ENCODE data around the gene ZNF423. TPM values are rescaled to one million over a fixed set of nuclear protein-coding genes. Genes with fewer than 3 reads are reported as not detected.

The ZNF423 gene
- total and polyA plus RNA-seq, 9 of the 15 experiments (the other 6 are each of a cell fraction or from before 2014, with no cell fraction given): not detected

DNA sequence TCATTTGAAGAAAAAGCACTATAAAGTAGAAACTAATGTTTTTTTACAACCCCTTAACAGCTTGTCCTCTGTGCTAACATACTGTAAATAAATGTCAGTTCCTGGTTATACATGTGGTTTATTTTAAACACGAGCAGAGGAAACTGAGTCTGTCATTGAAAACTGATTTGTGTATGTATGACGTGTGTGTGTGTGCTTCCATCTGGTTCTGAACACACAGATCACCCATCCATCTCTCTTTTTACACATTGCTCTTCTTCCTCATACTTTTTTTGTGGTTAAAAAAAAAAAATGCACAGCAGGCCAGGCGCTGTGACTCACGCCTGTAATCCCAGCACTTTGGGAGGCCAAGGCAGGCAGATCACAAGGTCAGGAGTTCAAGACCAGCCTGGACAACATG, 49.5 kb downstream of the ZNF423 start:
- no peak overlapping the region for H3K27ac ChIP-seq (ENCODE audit: extremely low read depth, low read depth, low read length)
- ChIA-PET CTCF (ENCODE audit: low intra/inter-chr PET ratio) (no interaction called here), POLR2A (no interaction called here)
- H3K79me2 ChIP-seq (ENCODE audit: control insufficient read depth, insufficient read depth, low read length): no peaks in the 10 kb centered on the region
- no peaks in the 10 kb centered on the region for H3K9me1 ChIP-seq (ENCODE audit: control insufficient read depth, insufficient read depth, low read length)
- no peak for FAIRE-seq
- peaks cover 11% of the 10 kb centered on the region; the same call in 1 of the 2 replicates for H4K20me1 ChIP-seq (replicated peaks; ENCODE audit: control insufficient read depth, insufficient read depth, low read length)
- H3K27me3 ChIP-seq (ENCODE audit: control insufficient read depth in 2 of 2, insufficient read depth in 2 of 2, low read length in 2 of 2): peaks cover 0 to 39% of the 10 kb centered on the region in 2 experiments; a peak in 4 of 5 replicates
- no peaks in the 10 kb centered on the region for H3K9me3 ChIP-seq (replicated peaks; ENCODE audit: control insufficient read depth, insufficient read depth, low read depth, low read length)
- H3K4me1 ChIP-seq (replicated peaks in 1 of 2; ENCODE audit: control insufficient read depth in 2 of 2, insufficient read depth in 2 of 2, low read length in 2 of 2): no peaks in the 10 kb centered on the region
- H3K4me2 ChIP-seq (ENCODE audit: insufficient read depth, low read length): no peak overlapping the region
- 0% methylated on average over 4 of the region's 4 CpGs for WGBS (ENCODE audit: insufficient coverage, low coverage, missing lambda C conversion rate)
- BruUV-seq (replicated peaks): no TSS peak
- no peak for DNase-seq (ENCODE audit: extremely low read depth in 1 of 4, low spot score in 3 of 4)
- intact Hi-C loops (cut with micrococcal nuclease): no loop called here
- TF ChIP-seq ZBTB17 (CRISPR knock-in tag; IDR thresholded peaks at IDR 0.05) (no peak), TAF15 (IDR thresholded peaks at IDR 0.05; ENCODE audit: low read depth, low read length) (no peak), ZNF354B (CRISPR knock-in tag; IDR thresholded peaks at IDR 0.05) (no peak), SAFB2 (IDR thresholded peaks at IDR 0.05; ENCODE audit: borderline replicate concordance, low read depth, low read length, severe bottlenecking) (no peak), MCM2 (IDR thresholded peaks at IDR 0.05; ENCODE audit: low read depth) (no peak), EWSR1 (IDR thresholded peaks at IDR 0.05; ENCODE audit: borderline replicate concordance, low read depth, partially characterized antibody) (no peak), ZKSCAN8 (CRISPR knock-in tag; IDR thresholded peaks at IDR 0.05) (no peak), SP1 (CRISPR knock-in tag; IDR thresholded peaks at IDR 0.05) (no peak), KAT7 (CRISPR knock-in tag; IDR thresholded peaks at IDR 0.05; ENCODE audit: borderline replicate concordance) (no peak), ZNF695 (CRISPR knock-in tag; IDR thresholded peaks at IDR 0.05) (no peak), ARNT (IDR thresholded peaks at IDR 0.05) (no peak)
- no peak for ATAC-seq
- H2AFZ ChIP-seq (ENCODE audit: low read depth, low read length): no peak overlapping the region
- no peak overlapping the region for H3K4me3 ChIP-seq
- no peak overlapping the region for H3K9ac ChIP-seq (ENCODE audit: insufficient read depth in 1 of 2, low read depth in 2 of 2, low read length in 2 of 2)
- no peaks in the 10 kb centered on the region for H3K36me3 ChIP-seq (ENCODE audit: control insufficient read depth, insufficient read depth, low read length)
- in situ Hi-C loops (cut with MboI): no loop called here
